HG02678 (cell line): ENCODE measurements around the gene IL3RA.
"Not testable (repeated sequence)": the region's sequence is repeated elsewhere in the genome, so short reads cannot be mapped to it uniquely, and the experiment has no call there.

Source experiments
- ATAC-seq: cut with Tn5 transposase; IDR thresholded peaks from one replicate; pipeline ENCODE4 v1.9.1; 2021; ENCODE audit warnings: mild to moderate bottlenecking, moderate library complexity; ENCODE audit not compliant: unreplicated experiment

Gene IL3RA

GRCh38 chrX:1397441-1398270, 61.1 kb downstream of the IL3RA start:
- ATAC-seq = no peak

- ATAC-seq = no peak
These were observed 62.1 kb downstream of the IL3RA start for GRCh38 chrX:1398431-1399340.

- no peak for ATAC-seq
These were observed 63.5 kb downstream of the IL3RA start for GRCh38 chrX:1400049-1400448.

GRCh38 chrX:1400742-1401471, 64.3 kb downstream of the IL3RA start:
- no peak for ATAC-seq

- ATAC-seq = no peak
These were observed 65.2 kb downstream of the IL3RA start for GRCh38 chrX:1401611-1402430.

GRCh38 chrX:1403228-1403627, 66.6 kb downstream of the IL3RA start:
- no peak for ATAC-seq

GRCh38 chrX:1403867-1404266, 67.3 kb downstream of the IL3RA start:
- ATAC-seq = not testable (repeated sequence)

GRCh38 chrX:1405769-1406168, 69.2 kb downstream of the IL3RA start:
- ATAC-seq = not testable (repeated sequence)

- ATAC-seq = no peak
These were observed 70.5 kb downstream of the IL3RA start for GRCh38 chrX:1407035-1407434.

- no peak for ATAC-seq
These were observed 74.7 kb downstream of the IL3RA start for GRCh38 chrX:1411326-1411725.

- no peak for ATAC-seq
These were observed 76.1 kb downstream of the IL3RA start for GRCh38 chrX:1412551-1413161.

GRCh38 chrX:1416327-1416784, 79.8 kb downstream of the IL3RA start:
- no peak for ATAC-seq

- ATAC-seq = no peak
These were observed 80.6 kb downstream of the IL3RA start for GRCh38 chrX:1416965-1417760.

GRCh38 chrX:1417921-1418771, 81.6 kb downstream of the IL3RA start:
- no peak for ATAC-seq

GRCh38 chrX:1418901-1419544, 82.4 kb downstream of the IL3RA start:
- no peak for ATAC-seq

GRCh38 chrX:1419545-1420355, 83.2 kb downstream of the IL3RA start:
- no peak for ATAC-seq

GRCh38 chrX:1420371-1420770, 83.8 kb downstream of the IL3RA start:
- no peak for ATAC-seq
